GM13977 (cell line): ENCODE results near the gene PUSL1.

Experiments used
- DNase-seq: peaks from one replicate; pipeline ENCODE4 v3.0.0; 2012; ENCODE audit warnings: low spot score
- in situ Hi-C: fragments of 300-500 bp; cut with MboI; formaldehyde crosslinking; loops from one replicate; pipeline ENCODE4 v1.12.0; 2022; ENCODE audit warnings: low sequenced_read_pairs, low pct_unique_long_range_greater_than_20kb, mixed read lengths, inconsistent platforms; ENCODE audit not compliant: unreplicated experiment
- TF ChIP-seq, protein P1 (sequence below): IDR thresholded peaks from 2 replicates; pipeline ENCODE4 v1.5.1; 2012; ENCODE audit warnings: mild to moderate bottlenecking, control low read depth; ENCODE audit not compliant: insufficient read depth; ENCODE audit errors: extremely low read depth, missing control alignments

The PUSL1 gene

DNA sequence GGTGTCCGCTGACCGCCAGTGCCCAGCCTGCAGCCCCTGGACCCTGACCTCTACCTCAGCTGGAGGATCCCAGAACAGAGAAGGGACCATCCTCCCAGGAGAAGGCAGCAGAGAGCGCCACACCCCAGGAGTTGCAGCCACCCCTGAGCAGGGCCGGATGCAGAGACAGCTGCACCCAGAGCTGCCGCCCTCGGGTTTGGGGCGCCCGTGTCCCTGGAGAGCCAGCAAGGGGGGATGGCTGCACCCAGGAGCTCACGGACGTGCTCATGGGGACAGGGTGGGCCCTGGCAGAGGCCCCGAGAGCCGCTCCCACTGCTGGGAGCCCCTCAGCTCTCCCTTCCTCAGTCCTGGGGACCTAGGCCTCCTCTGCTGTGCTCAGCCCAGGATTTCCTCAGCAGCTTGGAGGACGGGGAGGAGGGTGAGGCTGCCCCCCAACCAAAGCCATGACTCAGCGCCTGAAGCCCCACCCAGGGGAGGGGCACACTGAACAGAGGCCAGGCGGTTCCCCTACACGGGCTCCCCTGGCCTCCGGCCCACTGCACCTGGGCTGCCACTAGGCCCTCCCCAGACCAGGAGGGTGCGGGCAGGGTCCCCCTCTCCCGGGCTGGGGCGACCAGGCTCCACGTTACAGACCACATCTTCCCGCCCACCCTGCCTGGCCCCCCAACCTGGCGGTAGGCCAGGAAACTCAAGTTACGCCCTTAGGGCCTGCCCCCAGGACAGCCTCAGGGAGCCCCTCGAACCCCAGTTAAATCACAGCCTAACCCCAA lies 2.9 kb upstream of the PUSL1 start:
- TF ChIP-seq, protein P1, sequence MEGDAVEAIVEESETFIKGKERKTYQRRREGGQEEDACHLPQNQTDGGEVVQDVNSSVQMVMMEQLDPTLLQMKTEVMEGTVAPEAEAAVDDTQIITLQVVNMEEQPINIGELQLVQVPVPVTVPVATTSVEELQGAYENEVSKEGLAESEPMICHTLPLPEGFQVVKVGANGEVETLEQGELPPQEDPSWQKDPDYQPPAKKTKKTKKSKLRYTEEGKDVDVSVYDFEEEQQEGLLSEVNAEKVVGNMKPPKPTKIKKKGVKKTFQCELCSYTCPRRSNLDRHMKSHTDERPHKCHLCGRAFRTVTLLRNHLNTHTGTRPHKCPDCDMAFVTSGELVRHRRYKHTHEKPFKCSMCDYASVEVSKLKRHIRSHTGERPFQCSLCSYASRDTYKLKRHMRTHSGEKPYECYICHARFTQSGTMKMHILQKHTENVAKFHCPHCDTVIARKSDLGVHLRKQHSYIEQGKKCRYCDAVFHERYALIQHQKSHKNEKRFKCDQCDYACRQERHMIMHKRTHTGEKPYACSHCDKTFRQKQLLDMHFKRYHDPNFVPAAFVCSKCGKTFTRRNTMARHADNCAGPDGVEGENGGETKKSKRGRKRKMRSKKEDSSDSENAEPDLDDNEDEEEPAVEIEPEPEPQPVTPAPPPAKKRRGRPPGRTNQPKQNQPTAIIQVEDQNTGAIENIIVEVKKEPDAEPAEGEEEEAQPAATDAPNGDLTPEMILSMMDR: peak; percentile 21
- in situ Hi-C loops: no loop called here
- DNase-seq: peak; percentile 85

DNA sequence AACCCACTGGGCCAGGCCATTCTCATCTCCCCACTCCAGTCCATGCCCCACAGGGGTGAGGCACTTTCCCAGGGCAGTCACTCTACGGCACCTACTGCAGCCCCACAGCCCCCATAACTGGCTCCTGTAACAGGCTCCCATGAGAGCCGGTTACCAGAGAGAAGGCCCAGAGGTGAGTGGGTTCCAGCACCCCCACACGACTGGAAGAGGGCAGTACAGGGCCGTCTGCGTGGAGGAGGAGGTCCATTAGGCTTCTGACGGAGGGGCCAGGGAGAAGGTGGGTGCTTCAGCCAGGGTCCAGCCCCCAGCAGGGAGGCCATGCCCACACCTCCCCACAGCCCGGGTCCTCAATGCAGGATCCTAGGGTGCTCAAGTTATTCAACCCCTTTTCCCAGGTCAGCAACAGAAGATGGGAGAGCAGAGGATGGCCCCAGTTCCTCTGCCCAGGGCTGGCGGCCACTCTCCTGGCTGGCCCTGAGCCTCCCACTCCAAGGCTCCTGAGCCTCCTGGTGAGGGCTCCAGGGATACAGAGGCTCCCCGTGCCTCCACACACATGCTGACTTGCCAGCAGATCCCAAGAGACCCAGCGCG lies 2.2 kb upstream of the PUSL1 start:
- no peak for DNase-seq

DNA sequence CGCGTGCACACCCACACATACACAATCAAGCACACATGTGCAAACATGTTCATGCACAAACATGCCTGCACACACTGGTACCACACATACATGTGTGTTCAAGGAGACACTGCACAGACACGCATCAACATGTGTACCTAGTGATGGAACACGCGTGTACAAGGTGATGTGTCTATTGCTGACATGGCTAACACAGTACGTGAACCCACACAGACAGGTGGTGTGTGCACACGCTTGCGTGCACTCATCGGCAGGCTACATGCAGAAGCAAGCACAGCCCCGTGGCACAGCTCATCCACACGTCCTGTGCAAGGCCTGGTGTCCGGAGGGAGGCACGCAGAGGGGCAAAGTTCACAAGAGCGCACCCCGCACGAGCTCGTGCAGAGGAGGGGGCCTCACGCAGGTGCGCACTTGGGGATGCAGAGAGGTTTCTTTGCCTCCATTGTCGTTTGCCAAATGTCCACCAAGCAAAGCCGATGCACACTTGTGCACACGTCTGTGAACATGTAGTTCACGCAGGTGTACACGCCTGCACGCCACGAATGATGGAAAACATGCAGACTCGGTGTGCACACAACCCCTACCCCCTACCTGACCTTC lies 1.6 kb upstream of the PUSL1 start:
- DNase-seq: no peak
- in situ Hi-C loops: no loop called here
- TF ChIP-seq, protein P1: no peak

More for the DNA sequence above, 2.2 kb upstream of the PUSL1 start:
- in situ Hi-C loops: no loop called here
- TF ChIP-seq, protein P1: peak; percentile 48

DNA sequence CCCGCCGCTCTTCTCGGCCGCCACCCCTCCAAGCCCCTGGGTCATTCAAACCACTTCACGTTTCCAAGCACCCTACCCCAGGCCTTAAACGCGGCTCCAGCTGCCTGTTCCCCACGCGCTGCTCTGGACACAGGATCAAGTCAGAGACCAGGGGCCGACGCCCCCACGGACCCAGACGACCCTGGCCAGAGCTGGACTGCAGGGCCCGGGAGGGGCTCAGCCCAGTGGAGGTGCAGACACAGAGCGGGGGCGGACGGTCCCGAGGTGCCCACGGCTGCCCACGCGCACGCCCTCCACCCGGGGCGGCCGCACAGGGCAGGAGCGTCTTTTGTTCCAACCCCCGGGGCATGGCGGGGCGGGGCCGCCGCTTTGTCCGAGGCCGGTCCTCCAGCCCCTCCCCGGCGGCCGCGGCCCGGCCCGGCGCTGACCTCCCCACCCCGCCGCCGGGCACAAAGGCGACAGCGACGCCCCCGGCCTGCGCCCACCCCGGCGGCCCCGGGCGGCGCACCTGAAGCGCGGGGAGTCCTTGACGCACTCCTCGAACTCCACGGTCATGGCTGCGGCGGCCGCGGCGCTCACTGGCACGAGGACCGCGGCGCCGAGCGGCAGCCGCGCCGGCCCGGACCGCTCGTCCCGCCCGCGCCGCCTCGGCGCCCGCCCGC lies 1.0 kb upstream of the PUSL1 start:
- no peak for DNase-seq
- in situ Hi-C loops: no loop called here
- TF ChIP-seq, protein P1: no peak

DNA sequence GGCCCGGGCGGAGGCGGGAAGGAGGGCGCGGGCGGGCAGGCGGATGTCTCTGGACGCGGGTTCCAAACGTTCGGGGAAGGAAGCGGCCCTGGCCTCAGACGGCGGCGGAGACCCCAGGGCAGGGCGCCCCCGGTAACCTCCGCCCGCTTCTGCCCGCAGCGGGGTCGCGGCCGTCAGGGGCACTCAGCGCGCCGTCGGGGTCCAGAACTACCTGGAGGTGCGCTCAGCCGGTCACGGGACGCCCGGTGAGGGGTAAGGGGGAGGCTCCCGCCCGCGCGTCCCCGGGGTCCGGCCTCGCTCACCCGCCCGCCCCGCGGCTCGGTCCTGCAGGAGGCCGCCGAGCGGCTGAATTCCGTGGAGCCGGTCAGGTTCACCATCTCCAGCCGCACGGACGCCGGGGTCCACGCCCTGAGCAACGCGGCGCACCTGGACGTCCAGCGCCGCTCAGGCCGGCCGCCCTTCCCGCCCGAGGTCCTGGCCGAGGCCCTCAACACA lies 406 bp downstream of the PUSL1 start:
- TF ChIP-seq, protein P1: no peak
- DNase-seq: peak; percentile 59
- in situ Hi-C loops: no loop called here
